Measurements from ENCODE around the gene EI24. TPM values are rescaled to one million over a fixed set of nuclear protein-coding genes. Genes with fewer than 3 reads are reported as not detected.

EI24 gene
- total RNA-seq, 1 experiment from 2014 or later: 193 TPM

- in situ Hi-C loops (cut with HindIII; ENCODE audit: low pct_unique_long_range_greater_than_20kb, low sequenced_read_pairs): no loop called here
Measured at GRCh38 chr11:125562430-125562829, 6.8 kb upstream of the EI24 start.

GRCh38 chr11:125564357-125564756 is 4.9 kb upstream of the EI24 start:
- Histone ChIP-seq H3K9me3 (ENCODE audit: control insufficient read depth, insufficient read depth, low read depth, low read length) (no peaks in the 10 kb centered on the region), H3K27ac (ENCODE audit: low read length) (no peak overlapping the region), H3K4me3 (ENCODE audit: low read depth in 2 of 2, low read length in 2 of 2) (no peak overlapping the region), H3K27me3 (ENCODE audit: control insufficient read depth, insufficient read depth, low read length) (no peaks in the 10 kb centered on the region), H3K4me1 (ENCODE audit: control insufficient read depth, insufficient read depth, low read length) (no peaks in the 10 kb centered on the region), H3K36me3 (ENCODE audit: control insufficient read depth, insufficient read depth, low read length) (no peaks in the 10 kb centered on the region)
- TF ChIP-seq SIN3A (IDR thresholded peaks at IDR 0.05; ENCODE audit: borderline replicate concordance, insufficient read depth, low read depth, low read length) (no peak), CTCF (IDR thresholded peaks at IDR 0.05) (no peak), REST (IDR thresholded peaks at IDR 0.05; ENCODE audit: insufficient read depth in 1 of 2, low read depth in 2 of 2, low read length in 1 of 2) (no peak), POLR2AphosphoS5 (IDR thresholded peaks at IDR 0.05; ENCODE audit: low read depth, low read length) (no peak), TCF7L2 (IDR thresholded peaks at IDR 0.05; ENCODE audit: low read depth, low read length) (no peak)
- ATAC-seq (no peak), DNase-seq (ENCODE audit: low read depth, low spot score) (no peak)
- intact Hi-C loops (cut with micrococcal nuclease; ENCODE audit: unreplicated experiment) (no loop called here), in situ Hi-C loops (cut with HindIII; ENCODE audit: low pct_unique_long_range_greater_than_20kb, low sequenced_read_pairs) (no loop called here)
- BruUV-seq (replicated peaks): no TSS peak
- POLR2A ChIA-PET: no interaction called here
- CTCF ChIA-PET: no interaction called here

More at GRCh38 chr11:125562430-125562829, 6.8 kb upstream of the EI24 start:
- ChIA-PET POLR2A (no interaction called here), CTCF (no interaction called here)
- intact Hi-C loops (cut with micrococcal nuclease; ENCODE audit: unreplicated experiment): no loop called here
- TF ChIP-seq CTCF (IDR thresholded peaks at IDR 0.05): no peak
- no peak for TF ChIP-seq REST (IDR thresholded peaks at IDR 0.05; ENCODE audit: insufficient read depth in 1 of 2, low read depth in 2 of 2, low read length in 1 of 2)
- no peak for TF ChIP-seq TCF7L2 (IDR thresholded peaks at IDR 0.05; ENCODE audit: low read depth, low read length)
- no peak for TF ChIP-seq SIN3A (IDR thresholded peaks at IDR 0.05; ENCODE audit: borderline replicate concordance, insufficient read depth, low read depth, low read length)
- no peak for TF ChIP-seq POLR2AphosphoS5 (IDR thresholded peaks at IDR 0.05; ENCODE audit: low read depth, low read length)
- H3K27me3 ChIP-seq (ENCODE audit: control insufficient read depth, insufficient read depth, low read length): no peaks in the 10 kb centered on the region
- no peak overlapping the region for H3K4me3 ChIP-seq (ENCODE audit: low read depth in 2 of 2, low read length in 2 of 2)
- no peak for DNase-seq (ENCODE audit: low read depth, low spot score)
- H3K36me3 ChIP-seq (ENCODE audit: control insufficient read depth, insufficient read depth, low read length): no peaks in the 10 kb centered on the region
- no peak overlapping the region for H3K27ac ChIP-seq (ENCODE audit: low read length)
- no peaks in the 10 kb centered on the region for H3K4me1 ChIP-seq (ENCODE audit: control insufficient read depth, insufficient read depth, low read length)
- no peaks in the 10 kb centered on the region for H3K9me3 ChIP-seq (ENCODE audit: control insufficient read depth, insufficient read depth, low read depth, low read length)
- no TSS peak for BruUV-seq (replicated peaks)
- ATAC-seq: no peak
